ENCODE results near the gene MTHFD1L.
"Not testable (repeated sequence)": the region's sequence is repeated elsewhere in the genome, so short reads cannot be mapped to it uniquely, and the experiment has no call there.

The MTHFD1L gene

DNA sequence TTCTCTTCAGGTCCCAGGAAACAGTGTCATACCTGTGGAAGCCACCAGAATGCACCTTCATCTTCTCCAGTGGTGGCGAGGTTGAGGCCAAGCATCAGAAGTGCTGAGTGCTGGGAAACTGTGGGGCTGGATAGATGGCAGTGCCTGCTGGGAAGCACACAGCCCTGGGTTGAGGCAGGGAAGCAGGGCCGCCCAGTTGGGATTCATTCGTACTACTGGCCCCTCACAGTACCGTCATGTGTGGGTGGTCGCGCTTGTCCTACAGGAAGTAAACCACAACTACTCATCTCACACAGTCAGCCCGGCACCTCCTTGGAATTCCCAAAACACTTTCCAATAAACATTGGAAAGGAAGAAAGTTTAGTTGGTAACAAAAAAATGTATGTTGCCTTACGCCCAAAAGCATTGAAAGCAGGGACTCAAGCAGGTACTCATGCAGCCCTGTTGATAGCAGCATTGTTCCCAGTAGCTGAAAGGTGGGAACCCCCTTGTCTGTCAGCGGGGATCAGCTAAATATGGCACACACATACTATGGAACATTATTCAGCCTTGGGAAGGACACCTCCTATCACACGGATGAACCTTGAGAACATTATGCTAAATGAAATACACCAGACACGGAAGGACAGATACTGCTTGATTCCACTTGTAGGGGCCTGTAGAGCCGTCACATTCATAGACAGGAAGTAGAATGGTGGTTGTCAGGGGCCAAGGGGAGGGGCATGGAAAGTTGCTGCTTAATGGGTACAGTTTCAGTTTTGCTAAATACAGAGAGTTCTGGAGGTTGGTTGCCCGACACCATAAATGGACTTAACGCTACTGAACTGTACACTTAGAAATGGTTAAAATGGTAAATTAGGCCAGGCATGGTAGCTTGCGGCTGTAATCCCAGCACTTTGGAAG lies 162.7 kb downstream of the MTHFD1L start:
- H3K4me3 Mint-ChIP-seq = no peak overlapping the region
- peaks cover 80% of the 10 kb centered on the region for H3K36me3 Mint-ChIP-seq (ENCODE audit: low read depth)
- peaks cover 4% of the 10 kb centered on the region for H3K9me3 Mint-ChIP-seq
- no peak overlapping the region for H3K27ac Mint-ChIP-seq
- H3K27me3 Mint-ChIP-seq = no peaks in the 10 kb centered on the region
- H3K4me1 Mint-ChIP-seq (ENCODE audit: low read depth) = peaks cover 5% of the 10 kb centered on the region

- H3K27me3 Mint-ChIP-seq = no peaks in the 10 kb centered on the region
- no peak overlapping the region for H3K4me3 Mint-ChIP-seq
- H3K36me3 Mint-ChIP-seq (ENCODE audit: low read depth) = peaks cover 80% of the 10 kb centered on the region
- H3K4me1 Mint-ChIP-seq (ENCODE audit: low read depth) = peaks cover 5% of the 10 kb centered on the region
- H3K27ac Mint-ChIP-seq = no peak overlapping the region
- H3K9me3 Mint-ChIP-seq = peaks cover 4% of the 10 kb centered on the region
These were observed 164.5 kb downstream of the MTHFD1L start for GRCh38 chr6:151029970-151030369.

DNA sequence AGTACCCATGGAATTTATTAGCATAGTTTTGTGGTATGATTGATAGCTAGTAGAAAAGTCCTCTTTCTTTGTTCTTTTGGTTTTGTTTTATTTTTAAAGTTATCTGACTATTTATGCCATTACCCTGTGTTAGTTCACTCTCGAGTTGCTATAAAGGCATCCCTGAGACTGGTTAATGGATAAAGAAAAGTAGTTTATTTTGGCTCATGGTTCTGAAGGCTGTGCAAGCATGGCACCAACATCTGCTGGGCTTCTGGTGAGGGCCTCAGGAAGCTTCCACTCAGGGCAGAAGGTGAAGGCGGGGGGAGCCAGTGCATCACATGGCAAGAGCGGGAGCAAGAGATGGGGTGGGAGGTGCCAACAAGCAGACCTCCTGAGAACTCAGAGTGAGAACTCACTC lies 166.5 kb downstream of the MTHFD1L start:
- Mint-ChIP-seq H3K27ac (no peak overlapping the region), H3K27me3 (no peaks in the 10 kb centered on the region), H3K36me3 (ENCODE audit: low read depth) (peaks cover 84% of the 10 kb centered on the region), H3K4me3 (no peak overlapping the region), H3K9me3 (peaks cover 2% of the 10 kb centered on the region), H3K4me1 (ENCODE audit: low read depth) (peaks cover 15% of the 10 kb centered on the region)

DNA sequence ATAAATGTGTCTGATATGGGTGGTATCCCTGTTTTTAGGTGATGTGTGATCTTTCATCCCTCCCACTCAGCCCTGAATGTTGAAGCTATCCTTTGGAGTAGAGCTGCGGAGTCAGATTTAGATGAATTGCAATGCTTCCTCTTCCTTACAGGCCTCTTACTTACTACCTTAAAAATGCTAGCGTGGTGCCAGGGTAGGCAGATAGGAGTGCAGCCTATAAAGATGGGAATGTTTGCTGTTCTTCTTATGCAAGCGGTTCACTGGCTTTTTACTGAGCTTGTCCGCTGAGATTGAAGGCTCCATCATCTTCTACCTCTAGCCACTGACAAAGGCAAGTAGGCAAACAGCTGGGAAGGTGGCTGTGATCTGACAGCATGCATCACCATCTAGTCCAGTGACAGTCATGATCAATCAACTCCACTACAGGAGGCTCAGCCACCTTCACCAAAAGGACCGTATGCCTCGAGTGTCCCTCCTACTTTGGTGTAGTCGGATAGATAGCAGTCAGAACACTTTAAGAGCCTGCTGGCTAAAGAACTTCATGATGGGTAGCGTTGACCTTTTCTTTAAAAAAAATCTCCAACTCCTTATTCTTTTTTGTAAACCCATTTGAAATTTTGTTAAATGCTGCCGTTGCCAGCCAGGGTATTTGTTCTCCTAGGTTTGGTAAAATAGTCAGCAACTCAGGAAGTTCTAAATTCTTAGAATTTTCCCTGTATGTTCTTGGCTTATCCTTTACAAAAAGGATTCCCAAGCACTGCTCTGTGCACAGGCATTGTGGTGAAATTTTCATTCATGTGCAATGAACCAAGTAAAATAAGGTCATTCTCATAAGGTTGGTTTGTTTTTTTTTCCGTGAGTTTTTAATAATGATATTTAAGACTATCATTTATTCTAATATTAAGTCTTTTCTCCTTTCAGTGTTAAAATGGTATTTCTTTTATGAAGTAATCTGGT lies 169.6 kb downstream of the MTHFD1L start:
- Mint-ChIP-seq H3K9me3 (no peaks in the 10 kb centered on the region), H3K27me3 (no peaks in the 10 kb centered on the region), H3K4me1 (ENCODE audit: low read depth) (peaks cover 16% of the 10 kb centered on the region), H3K36me3 (ENCODE audit: low read depth) (peaks cover 86% of the 10 kb centered on the region), H3K27ac (no peak overlapping the region), H3K4me3 (no peak overlapping the region)

DNA sequence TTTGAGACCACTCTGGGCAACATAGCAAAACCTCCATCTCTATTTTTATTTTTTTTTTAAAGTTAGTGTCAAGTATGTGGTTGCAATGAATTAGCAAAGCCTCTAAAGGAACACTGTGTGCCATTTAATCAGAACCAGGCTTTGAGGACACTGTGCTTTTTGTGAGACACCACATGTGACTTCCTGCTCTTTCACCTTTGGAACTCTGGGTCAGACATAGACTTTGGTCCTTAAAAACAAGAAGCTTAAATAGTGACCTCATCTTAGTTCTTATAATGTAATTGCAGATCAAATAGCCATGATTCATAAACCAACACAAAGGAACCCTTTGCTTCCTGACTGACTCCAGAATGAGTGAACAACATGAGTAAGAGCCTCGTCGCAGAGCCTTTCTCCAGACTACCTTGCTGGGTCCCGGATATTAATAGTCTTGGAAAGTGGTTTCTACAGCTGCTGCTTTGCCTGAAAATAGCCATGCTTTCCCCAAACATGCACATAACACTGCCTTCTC lies 170.8 kb downstream of the MTHFD1L start:
- not testable (repeated sequence) for H3K9me3 Mint-ChIP-seq, H3K27ac Mint-ChIP-seq

GRCh38 chr6:151036869-151037680 lies 171.6 kb downstream of the MTHFD1L start:
- no peak overlapping the region for H3K4me3 Mint-ChIP-seq
- H3K4me1 Mint-ChIP-seq (ENCODE audit: low read depth) = peaks cover 16% of the 10 kb centered on the region
- H3K27ac Mint-ChIP-seq = peak overlapping the region; percentile 71
- H3K36me3 Mint-ChIP-seq (ENCODE audit: low read depth) = peaks cover 83% of the 10 kb centered on the region
- H3K27me3 Mint-ChIP-seq = no peaks in the 10 kb centered on the region
- no peaks in the 10 kb centered on the region for H3K9me3 Mint-ChIP-seq

More for the DNA sequence above, 170.8 kb downstream of the MTHFD1L start:
- H3K4me3 Mint-ChIP-seq, H3K27me3 Mint-ChIP-seq: not testable (repeated sequence)
- H3K36me3 Mint-ChIP-seq (ENCODE audit: low read depth) = peaks cover 81% of the 10 kb centered on the region
- H3K4me1 Mint-ChIP-seq (ENCODE audit: low read depth) = peaks cover 16% of the 10 kb centered on the region

DNA sequence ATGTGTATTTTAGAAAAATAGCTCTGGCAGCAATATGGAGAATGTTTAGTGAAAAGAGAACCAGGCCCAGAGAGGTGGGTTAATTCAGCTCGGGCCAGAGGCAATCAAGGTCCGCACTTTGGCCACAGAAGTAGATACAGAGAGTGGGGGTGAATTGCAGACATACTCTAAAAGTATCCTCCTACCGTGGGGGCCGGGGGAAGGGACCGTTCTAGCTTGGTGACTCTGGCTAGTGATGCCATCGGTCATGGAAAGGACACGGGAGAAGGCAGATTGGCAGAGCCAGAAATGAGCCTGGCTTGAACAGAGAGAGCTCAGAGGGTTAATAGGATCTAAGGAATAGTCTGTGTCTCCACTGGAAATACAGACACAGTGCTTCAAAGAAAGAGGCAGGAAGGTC lies 173.1 kb downstream of the MTHFD1L start:
- Mint-ChIP-seq H3K4me1 (ENCODE audit: low read depth) (peaks cover 16% of the 10 kb centered on the region), H3K27ac (no peak overlapping the region), H3K27me3 (no peaks in the 10 kb centered on the region), H3K9me3 (no peaks in the 10 kb centered on the region), H3K4me3 (no peak overlapping the region), H3K36me3 (ENCODE audit: low read depth) (peaks cover 80% of the 10 kb centered on the region)

- not testable (repeated sequence) for H3K27ac Mint-ChIP-seq, H3K4me3 Mint-ChIP-seq, H3K9me3 Mint-ChIP-seq, H3K27me3 Mint-ChIP-seq
- Mint-ChIP-seq H3K36me3 (ENCODE audit: low read depth) (peaks cover 73% of the 10 kb centered on the region), H3K4me1 (ENCODE audit: low read depth) (peaks cover 16% of the 10 kb centered on the region)
These were observed 175.5 kb downstream of the MTHFD1L start for GRCh38 chr6:151040888-151041521.

DNA sequence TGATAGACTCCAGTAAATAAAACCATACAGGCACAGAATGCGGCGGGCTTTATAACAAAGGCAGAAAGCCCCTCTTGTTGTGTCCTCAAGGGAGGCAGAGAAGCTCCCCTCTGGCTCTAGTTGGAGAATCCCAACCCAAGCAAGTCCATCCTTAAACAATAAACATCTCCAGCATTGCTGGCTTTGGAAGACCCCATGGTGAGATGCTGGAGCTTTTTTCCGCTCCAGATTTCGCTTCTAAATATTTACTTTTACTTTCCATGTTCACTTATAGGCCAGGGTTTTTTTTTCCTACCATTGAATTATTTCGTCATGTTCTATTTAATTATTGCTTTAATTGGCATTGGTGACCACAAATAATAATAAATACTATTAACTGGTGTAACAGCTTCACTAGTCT lies 176.2 kb downstream of the MTHFD1L start:
- H3K27ac Mint-ChIP-seq = no peak overlapping the region
- H3K27me3 Mint-ChIP-seq = no peaks in the 10 kb centered on the region
- H3K36me3 Mint-ChIP-seq (ENCODE audit: low read depth) = peaks cover 73% of the 10 kb centered on the region
- no peaks in the 10 kb centered on the region for H3K9me3 Mint-ChIP-seq
- H3K4me3 Mint-ChIP-seq = no peak overlapping the region
- H3K4me1 Mint-ChIP-seq (ENCODE audit: low read depth) = peaks cover 10% of the 10 kb centered on the region

DNA sequence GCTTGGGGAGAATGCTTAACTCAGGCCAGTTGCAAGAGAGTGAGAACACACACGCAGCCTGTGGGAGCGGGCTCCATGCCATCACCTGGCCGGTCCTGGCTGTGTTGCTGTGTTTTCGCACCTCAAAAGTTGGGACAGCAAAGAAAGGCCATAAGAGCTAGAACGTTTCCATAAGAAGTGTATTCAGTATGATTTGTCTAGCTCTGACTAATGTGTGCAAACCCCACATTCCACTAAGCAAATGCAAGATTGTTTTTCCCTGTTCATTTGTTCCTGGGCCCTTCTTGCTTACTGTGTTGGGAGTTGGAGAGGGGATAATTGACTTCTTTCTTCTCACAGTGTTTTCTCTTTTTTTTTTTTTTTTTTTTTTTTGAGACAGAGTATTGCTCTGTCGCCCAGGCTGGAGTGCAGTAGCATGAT lies 177.4 kb downstream of the MTHFD1L start:
- not testable (repeated sequence) for H3K9me3 Mint-ChIP-seq; H3K4me3 Mint-ChIP-seq; H3K4me1 Mint-ChIP-seq (ENCODE audit: low read depth); H3K27ac Mint-ChIP-seq; H3K27me3 Mint-ChIP-seq
- peaks cover 73% of the 10 kb centered on the region for H3K36me3 Mint-ChIP-seq (ENCODE audit: low read depth)

GRCh38 chr6:151043944-151044343 lies 178.4 kb downstream of the MTHFD1L start:
- no peak overlapping the region for H3K4me3 Mint-ChIP-seq
- H3K27me3 Mint-ChIP-seq = no peaks in the 10 kb centered on the region
- H3K36me3 Mint-ChIP-seq (ENCODE audit: low read depth) = peaks cover 73% of the 10 kb centered on the region
- no peaks in the 10 kb centered on the region for H3K4me1 Mint-ChIP-seq (ENCODE audit: low read depth)
- no peak overlapping the region for H3K27ac Mint-ChIP-seq
- no peaks in the 10 kb centered on the region for H3K9me3 Mint-ChIP-seq

DNA sequence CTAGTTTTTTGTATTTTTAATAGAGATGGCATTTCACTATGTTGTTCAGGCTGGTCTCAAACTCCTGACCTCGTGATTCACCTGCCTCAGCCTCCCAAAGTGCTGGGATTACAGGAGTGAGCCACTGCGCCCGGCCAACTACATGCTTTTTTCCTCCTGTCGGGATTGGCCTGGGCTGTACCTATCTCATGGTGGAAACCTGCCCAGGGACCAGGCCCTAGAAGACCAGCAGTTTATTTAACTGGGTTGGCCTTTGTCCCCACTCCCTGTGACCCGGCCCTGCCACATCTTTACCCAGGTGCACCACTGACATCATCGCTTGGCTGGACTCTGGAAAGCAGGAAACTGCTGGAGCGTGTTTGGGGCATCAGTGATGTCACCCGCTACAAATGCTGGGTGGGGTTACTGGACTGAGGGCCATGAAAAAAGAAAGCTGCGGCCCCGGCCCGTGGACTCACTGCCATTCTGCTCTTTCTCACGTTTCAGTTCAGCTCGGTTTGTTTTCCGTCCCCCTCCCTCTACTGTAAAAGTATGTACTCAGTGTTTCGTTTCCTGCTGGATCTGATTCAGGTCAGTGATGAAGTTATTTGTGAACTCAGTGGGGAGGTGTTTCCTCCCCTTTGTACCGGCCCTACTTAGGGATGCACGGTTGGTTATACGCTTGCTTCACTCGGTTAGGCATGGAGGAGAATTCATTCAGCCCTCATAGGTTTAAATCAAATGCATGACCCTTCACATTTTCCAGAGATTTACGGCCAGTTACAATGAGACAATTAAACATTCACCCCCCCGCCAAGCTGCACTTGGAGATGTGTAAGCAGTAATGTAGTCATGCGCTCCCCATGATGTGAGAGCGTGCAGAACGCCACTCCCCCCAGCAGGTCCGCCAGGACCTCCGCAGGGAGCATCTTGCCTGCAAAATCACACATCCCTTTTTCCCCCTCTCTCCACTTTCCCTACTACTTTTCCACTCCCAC lies 179.3 kb downstream of the MTHFD1L start:
- Mint-ChIP-seq H3K36me3 (ENCODE audit: low read depth) (peaks cover 70% of the 10 kb centered on the region), H3K27ac (no peak overlapping the region), H3K4me1 (ENCODE audit: low read depth) (no peaks in the 10 kb centered on the region), H3K4me3 (no peak overlapping the region), H3K9me3 (no peaks in the 10 kb centered on the region), H3K27me3 (no peaks in the 10 kb centered on the region)

DNA sequence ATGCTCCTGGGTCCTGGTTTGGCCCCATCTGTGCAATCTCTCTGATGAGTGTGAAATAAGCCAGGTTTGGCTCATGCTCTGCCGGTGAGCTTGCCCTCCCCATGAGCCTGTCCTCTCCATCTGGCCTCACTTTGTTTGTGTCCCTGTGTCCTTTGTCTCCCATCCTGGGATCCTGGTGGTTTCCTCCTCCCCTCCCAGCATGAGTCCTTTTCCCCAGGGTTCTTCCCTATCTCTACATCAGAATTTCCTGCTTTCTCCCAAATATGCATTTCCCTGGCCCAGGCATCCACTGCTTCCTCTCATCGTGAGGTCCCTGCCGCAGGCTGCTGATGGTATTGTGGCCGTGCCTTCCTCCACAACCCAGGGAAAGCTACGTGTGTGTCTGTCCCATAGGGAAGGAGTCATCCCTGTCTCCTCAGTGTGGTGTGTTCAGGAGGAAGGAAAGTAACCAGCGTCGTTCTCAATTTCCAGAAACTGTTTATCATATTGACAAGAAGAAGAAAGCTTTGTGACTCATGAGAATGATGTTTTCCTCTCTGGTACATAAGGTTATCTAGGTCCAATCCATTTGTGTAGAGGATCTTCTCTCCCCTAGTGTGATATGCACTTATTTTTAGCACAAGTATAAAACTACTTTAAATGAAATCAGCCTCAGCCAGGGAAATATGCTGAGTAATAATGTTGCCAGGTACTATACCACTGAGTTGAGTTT lies 180.2 kb downstream of the MTHFD1L start:
- not testable (repeated sequence) for H3K4me1 Mint-ChIP-seq (ENCODE audit: low read depth); H3K9me3 Mint-ChIP-seq; H3K27me3 Mint-ChIP-seq; H3K4me3 Mint-ChIP-seq
- H3K36me3 Mint-ChIP-seq (ENCODE audit: low read depth) = peaks cover 79% of the 10 kb centered on the region
- peak overlapping the region; percentile 24 for H3K27ac Mint-ChIP-seq
